Keratinocyte (primary cell): ENCODE results near the gene METTL8. TPM values are rescaled to one million over a fixed set of nuclear protein-coding genes. Genes with fewer than 3 reads are reported as not detected.

ENCODE experiments used
- DNase-seq: peaks from one replicate; pipeline ENCODE4 v3.0.0-alpha.2; 2011; ENCODE audit warnings: low read depth, missing footprints, low spot score
- FAIRE-seq: peaks from 2 replicates; lab custom pipeline; 2011; peaks lifted over from hg19 to GRCh38; lab: Jason Lieb, UNC
- H2AFZ ChIP-seq: 2 replicates; pipeline ENCODE4 v1.6.0; 2012; ENCODE audit warnings: low read length, control low read depth, inconsistent platforms; ENCODE audit not compliant: control insufficient read depth
- H3K27ac ChIP-seq: 2 replicates; pipeline ENCODE4 v1.5.1; 2011; ENCODE audit warnings: low read length; ENCODE audit not compliant: control insufficient read depth, insufficient read depth
- H3K27me3 ChIP-seq: 3 replicates; pipeline ENCODE4 v1.6.0; 2011; ENCODE audit warnings: low read length; ENCODE audit not compliant: control insufficient read depth, insufficient read depth; ENCODE audit errors: extremely low read depth
- H3K36me3 ChIP-seq, 2 experiments: 2 replicates in 1 of 2; 3 replicates in 1 of 2; pipeline ENCODE4 v1.5.1; 2011; ENCODE audit warnings: low read length in 2 of 2, mild to moderate bottlenecking in 1 of 2; ENCODE audit not compliant: control insufficient read depth in 2 of 2, insufficient read depth in 2 of 2; ENCODE audit errors: extremely low read depth in 1 of 2
- H3K4me1 ChIP-seq: 3 replicates; pipeline ENCODE4 v1.5.1; 2011; ENCODE audit warnings: low read length; ENCODE audit not compliant: control insufficient read depth, insufficient read depth; ENCODE audit errors: extremely low read depth
- H3K4me2 ChIP-seq: 3 replicates; pipeline ENCODE4 v1.6.0; 2011; ENCODE audit warnings: low read depth, low read length; ENCODE audit not compliant: control insufficient read depth, insufficient read depth; ENCODE audit errors: extremely low read depth
- H3K4me3 ChIP-seq, 3 experiments: fragments of 200-600 bp in 1 of 3; sonication (generic) in 1 of 3; 2 replicates in 2 of 3; 3 replicates in 1 of 3; pipeline ENCODE4 v1.5.1; 2011 to 2016; ENCODE audit warnings: low read length in 3 of 3, mild to moderate bottlenecking in 3 of 3, control low read depth in 2 of 3, inconsistent platforms in 1 of 3, low read depth in 1 of 3, mixed read lengths in 1 of 3, mixed run types in 1 of 3, moderate library complexity in 1 of 3; ENCODE audit not compliant: control insufficient read depth in 2 of 3, insufficient read depth in 2 of 3; ENCODE audit errors: extremely low read depth in 1 of 3
- H3K79me2 ChIP-seq: 2 replicates; pipeline ENCODE4 v1.6.0; 2012; ENCODE audit warnings: low read length; ENCODE audit not compliant: control insufficient read depth, insufficient read depth
- H3K9ac ChIP-seq: 3 replicates; pipeline ENCODE4 v1.6.0; 2011; ENCODE audit warnings: low read length; ENCODE audit not compliant: control insufficient read depth, insufficient read depth; ENCODE audit errors: extremely low read depth
- H3K9me1 ChIP-seq: 3 replicates; pipeline ENCODE4 v1.6.0; 2011; ENCODE audit warnings: low read length; ENCODE audit not compliant: control insufficient read depth, insufficient read depth; ENCODE audit errors: extremely low read depth
- H3K9me3 ChIP-seq: 2 replicates; pipeline ENCODE4 v1.5.1; 2012; ENCODE audit warnings: low read depth, low read length; ENCODE audit not compliant: control insufficient read depth
- H4K20me1 ChIP-seq: 3 replicates; pipeline ENCODE4 v1.6.0; 2011; ENCODE audit warnings: low read length; ENCODE audit not compliant: control insufficient read depth, insufficient read depth; ENCODE audit errors: extremely low read depth
- CTCF ChIP-seq, 3 experiments: IDR thresholded peaks in 1 of 3; conservative IDR thresholded peaks in 1 of 3; optimal IDR thresholded peaks in 1 of 3; 2 replicates in 2 of 3; 3 replicates in 1 of 3; pipeline versions ENCODE3 to v1.5.1; 2011; ENCODE audit warnings: low read length in 3 of 3, mild to moderate bottlenecking in 3 of 3, moderate library complexity in 2 of 3, control low read depth in 1 of 3, inconsistent platforms in 1 of 3; ENCODE audit not compliant: insufficient read depth in 2 of 3; ENCODE audit errors: extremely low read depth in 1 of 3
- EZH2 ChIP-seq: IDR thresholded peaks from one replicate; pipeline ENCODE4 v1.6.1; 2012; ENCODE audit warnings: inconsistent platforms, mild to moderate bottlenecking, low read length, moderate library complexity
- dilution Hi-C: fragments of 300-500 bp; cut with MboI; formaldehyde crosslinking; loops from one replicate; pipeline ENCODE4 v1.7.0; 2020; ENCODE audit warnings: low sequenced_read_pairs; ENCODE audit not compliant: extremely low pct_ligation_motif_present
- polyA plus RNA-seq, 5 experiments: library from polyadenylated mRNA; depleted of rRNA in 3 of 5; stranded (reverse) in 3 of 5; stranded (forward) in 1 of 5; unstranded in 1 of 5; fragments of >200 nt; gene quantifications; 1 replicate in 1 of 5; 2 replicates in 3 of 5; 3 replicates in 1 of 5; pipeline versions ENCODE4 v1.2.1 to v1.2.3, GENCODE V29; 2011 to 2012; ENCODE audit warnings: missing spikeins in 2 of 5, low read depth in 1 of 5, low replicate concordance in 1 of 5

The METTL8 gene
- polyA plus RNA-seq, 1 donor (not counting 4 experiments of a cell fraction or from before 2014, with no cell fraction given), result 81.2 TPM

- Histone ChIP-seq H3K79me2 (no peaks in the 10 kb centered on the region), H3K27me3 (no peaks in the 10 kb centered on the region), H2AFZ (no peak overlapping the region), H3K9ac (no peak overlapping the region), H3K9me1 (no peaks in the 10 kb centered on the region), H3K4me3 (no peak overlapping the region), H3K27ac (no peak overlapping the region), H3K4me1 (no peaks in the 10 kb centered on the region), H3K9me3 (no peaks in the 10 kb centered on the region), H3K36me3 (peaks cover 5 to 7% of the 10 kb centered on the region in 2 experiments), H3K4me2 (no peak overlapping the region), H4K20me1 (no peaks in the 10 kb centered on the region)
- no peak for DNase-seq
- no peak for FAIRE-seq
- no peak for TF ChIP-seq EZH2
- no peak for TF ChIP-seq CTCF (optimal IDR thresholded peaks at IDR 0.05 in 1 of 3, IDR thresholded peaks at IDR 0.05 in 1 of 3, conservative IDR thresholded peaks at IDR 0.05 in 1 of 3; ENCODE audit: extremely low read depth in 1 of 3, insufficient read depth in 2 of 3, low read length in 3 of 3)
- dilution Hi-C loops, result no loop called here
Measured at GRCh38 chr2:171325886-171326585, 107.8 kb downstream of the METTL8 start.

GRCh38 chr2:171323971-171324528 lies 109.7 kb downstream of the METTL8 start:
- dilution Hi-C loops, result no loop called here
- H3K9me3 ChIP-seq, result no peaks in the 10 kb centered on the region
- H3K79me2 ChIP-seq, result no peaks in the 10 kb centered on the region
- H3K27me3 ChIP-seq, result no peaks in the 10 kb centered on the region
- no peak overlapping the region for H3K4me2 ChIP-seq
- no peaks in the 10 kb centered on the region for H3K4me1 ChIP-seq
- DNase-seq (no peak), FAIRE-seq (no peak)
- no peak overlapping the region for H3K4me3 ChIP-seq
- H2AFZ ChIP-seq, result no peak overlapping the region
- no peak overlapping the region for H3K9ac ChIP-seq
- H3K36me3 ChIP-seq, result peaks cover 5 to 10% of the 10 kb centered on the region in 2 experiments
- H3K27ac ChIP-seq, result no peak overlapping the region
- H4K20me1 ChIP-seq, result no peaks in the 10 kb centered on the region
- no peaks in the 10 kb centered on the region for H3K9me1 ChIP-seq
- no peak for TF ChIP-seq EZH2
- no peak for TF ChIP-seq CTCF (optimal IDR thresholded peaks at IDR 0.05 in 1 of 3, IDR thresholded peaks at IDR 0.05 in 1 of 3, conservative IDR thresholded peaks at IDR 0.05 in 1 of 3; ENCODE audit: extremely low read depth in 1 of 3, insufficient read depth in 2 of 3, low read length in 3 of 3)
